Activated CD8-positive, alpha-beta memory T cell treated with anti-CD3 and anti-CD28 coated beads, Interleukin-2, amount 10 ng/mL, durations not matched to agents 7 days and 5 days (primary cell): ENCODE data around the gene GALNT18. TPM values are rescaled to one million over a fixed set of nuclear protein-coding genes. Genes with fewer than 3 reads are reported as not detected.

Experiments used
- ATAC-seq: fragments of 150-1000 bp; cut with Tn5 transposase; one replicate; pipeline ENCODE4 v1.10.0; 2021; ENCODE audit warnings: moderate library complexity
- CTCF ChIA-PET: fragments of 350-600 bp; sonication (Branson Sonifier 250); formaldehyde crosslinking; loops from one replicate; lab custom pipeline; 2021; ENCODE audit warnings: antibody characterized with exemption; lab: Charles Lee
- DNase-seq: peaks from one replicate; pipeline ENCODE4 v3.0.0-alpha.2; 2020
- H3K27ac Mint-ChIP-seq: one replicate; pipeline ENCODE4 v1.8.0; 2021; ENCODE audit warnings: mild to moderate bottlenecking, mixed read lengths
- H3K27me3 Mint-ChIP-seq: one replicate; pipeline ENCODE4 v1.8.0; 2021; ENCODE audit warnings: mixed read lengths
- H3K36me3 Mint-ChIP-seq: one replicate; pipeline ENCODE4 v1.8.0; 2021; ENCODE audit warnings: mild to moderate bottlenecking, mixed read lengths
- H3K4me1 Mint-ChIP-seq: one replicate; pipeline ENCODE4 v1.8.0; 2021; ENCODE audit warnings: mixed read lengths
- H3K4me3 Mint-ChIP-seq: one replicate; pipeline ENCODE4 v1.8.0; 2021; ENCODE audit warnings: mild to moderate bottlenecking, moderate library complexity, mixed read lengths
- H3K9me3 Mint-ChIP-seq: one replicate; pipeline ENCODE4 v1.8.0; 2022; ENCODE audit warnings: low read depth, mixed read lengths
- total RNA-seq, 2 experiments: library from RNA; stranded (reverse); gene quantifications; one replicate each; pipeline ENCODE4 v1.2.3, GENCODE V29; 2021

The GALNT18 gene
- total RNA-seq, 2 experiments from 2014 or later, result 0.32 to 0.70 TPM

- no peaks in the 10 kb centered on the region for H3K9me3 Mint-ChIP-seq
- no peaks in the 10 kb centered on the region for H3K36me3 Mint-ChIP-seq
- no peak overlapping the region for H3K4me3 Mint-ChIP-seq
- H3K27me3 Mint-ChIP-seq, result peaks cover 2% of the 10 kb centered on the region
- CTCF ChIA-PET, result no interaction called here
- H3K27ac Mint-ChIP-seq, result no peak overlapping the region
- DNase-seq, result no peak
- H3K4me1 Mint-ChIP-seq, result no peaks in the 10 kb centered on the region
- no peak for ATAC-seq
Observed at GRCh38 chr11:11424688-11425087, 197.1 kb downstream of the GALNT18 start.

GRCh38 chr11:11422411-11423128, 199.2 kb downstream of the GALNT18 start:
- Mint-ChIP-seq H3K9me3 (no peaks in the 10 kb centered on the region), H3K27ac (no peak overlapping the region), H3K27me3 (peaks cover 6% of the 10 kb centered on the region), H3K4me1 (no peaks in the 10 kb centered on the region), H3K4me3 (no peak overlapping the region), H3K36me3 (no peaks in the 10 kb centered on the region)
- ATAC-seq (no peak), DNase-seq (no peak)
- CTCF ChIA-PET, result no interaction called here

GRCh38 chr11:11421509-11421908, 200.3 kb downstream of the GALNT18 start:
- DNase-seq (no peak), ATAC-seq (no peak)
- peaks cover 3% of the 10 kb centered on the region for H3K4me1 Mint-ChIP-seq
- no peaks in the 10 kb centered on the region for H3K36me3 Mint-ChIP-seq
- no peak overlapping the region for H3K4me3 Mint-ChIP-seq
- no peaks in the 10 kb centered on the region for H3K9me3 Mint-ChIP-seq
- H3K27me3 Mint-ChIP-seq, result peaks cover 9% of the 10 kb centered on the region
- CTCF ChIA-PET, result no interaction called here
- no peak overlapping the region for H3K27ac Mint-ChIP-seq

GRCh38 chr11:11420899-11421285, 200.9 kb downstream of the GALNT18 start:
- CTCF ChIA-PET, result interaction anchor here (0.8 kb wide), 1 partner anchor 34 kb away, joined by 3 read pairs; no protein-coding TSS in a partner anchor
- Mint-ChIP-seq H3K9me3 (no peaks in the 10 kb centered on the region), H3K27ac (no peak overlapping the region), H3K4me1 (peaks cover 4% of the 10 kb centered on the region), H3K4me3 (no peak overlapping the region), H3K36me3 (no peaks in the 10 kb centered on the region), H3K27me3 (peaks cover 15% of the 10 kb centered on the region)
- DNase-seq (no peak), ATAC-seq (no peak)

- Mint-ChIP-seq H3K4me1 (peaks cover 4% of the 10 kb centered on the region), H3K27me3 (peaks cover 20% of the 10 kb centered on the region), H3K36me3 (no peaks in the 10 kb centered on the region), H3K4me3 (no peak overlapping the region), H3K9me3 (no peaks in the 10 kb centered on the region), H3K27ac (no peak overlapping the region)
- CTCF ChIA-PET, result interaction anchor here (0.8 kb wide), 1 partner anchor 34 kb away, joined by 3 read pairs; no protein-coding TSS in a partner anchor
- DNase-seq, result no peak
- no peak for ATAC-seq
Observed at GRCh38 chr11:11420191-11420898, 201.5 kb downstream of the GALNT18 start.

GRCh38 chr11:11419747-11420146, 202.1 kb downstream of the GALNT18 start:
- ATAC-seq, result no peak
- Mint-ChIP-seq H3K27me3 (peaks cover 20% of the 10 kb centered on the region), H3K4me1 (peaks cover 4% of the 10 kb centered on the region), H3K4me3 (no peak overlapping the region), H3K36me3 (no peaks in the 10 kb centered on the region), H3K27ac (no peak overlapping the region), H3K9me3 (no peaks in the 10 kb centered on the region)
- CTCF ChIA-PET, result no interaction called here
- DNase-seq, result no peak

GRCh38 chr11:11416917-11417316, 204.9 kb downstream of the GALNT18 start:
- DNase-seq (no peak), ATAC-seq (no peak)
- Mint-ChIP-seq H3K9me3 (no peaks in the 10 kb centered on the region), H3K4me3 (no peak overlapping the region), H3K36me3 (no peaks in the 10 kb centered on the region), H3K27ac (no peak overlapping the region), H3K4me1 (peaks cover 4% of the 10 kb centered on the region), H3K27me3 (peaks cover 20% of the 10 kb centered on the region)
- CTCF ChIA-PET, result no interaction called here

GRCh38 chr11:11416502-11416901, 205.3 kb downstream of the GALNT18 start:
- Mint-ChIP-seq H3K9me3 (no peaks in the 10 kb centered on the region), H3K27me3 (peaks cover 22% of the 10 kb centered on the region), H3K36me3 (no peaks in the 10 kb centered on the region), H3K4me3 (no peak overlapping the region), H3K27ac (no peak overlapping the region), H3K4me1 (peaks cover 4% of the 10 kb centered on the region)
- ATAC-seq, result no peak
- no peak for DNase-seq
- CTCF ChIA-PET, result no interaction called here

- CTCF ChIA-PET, result no interaction called here
- Mint-ChIP-seq H3K36me3 (no peaks in the 10 kb centered on the region), H3K27me3 (peaks cover 24% of the 10 kb centered on the region), H3K27ac (no peak overlapping the region), H3K4me1 (peaks cover 4% of the 10 kb centered on the region), H3K9me3 (no peaks in the 10 kb centered on the region), H3K4me3 (no peak overlapping the region)
- no peak for DNase-seq
- no peak for ATAC-seq
Observed at GRCh38 chr11:11415901-11416300, 205.9 kb downstream of the GALNT18 start.

GRCh38 chr11:11414996-11415395, 206.8 kb downstream of the GALNT18 start:
- peaks cover 4% of the 10 kb centered on the region for H3K4me1 Mint-ChIP-seq
- ATAC-seq (no peak), DNase-seq (no peak)
- H3K27ac Mint-ChIP-seq, result no peak overlapping the region
- H3K9me3 Mint-ChIP-seq, result no peaks in the 10 kb centered on the region
- peaks cover 27% of the 10 kb centered on the region for H3K27me3 Mint-ChIP-seq
- H3K36me3 Mint-ChIP-seq, result no peaks in the 10 kb centered on the region
- no peak overlapping the region for H3K4me3 Mint-ChIP-seq
- CTCF ChIA-PET, result no interaction called here

- peaks cover 4% of the 10 kb centered on the region for H3K4me1 Mint-ChIP-seq
- H3K27me3 Mint-ChIP-seq, result peaks cover 30% of the 10 kb centered on the region
- no peaks in the 10 kb centered on the region for H3K36me3 Mint-ChIP-seq
- no peak overlapping the region for H3K4me3 Mint-ChIP-seq
- H3K9me3 Mint-ChIP-seq, result no peaks in the 10 kb centered on the region
- ATAC-seq (no peak), DNase-seq (no peak)
- H3K27ac Mint-ChIP-seq, result no peak overlapping the region
- CTCF ChIA-PET, result interaction anchor here (0.7 to 1.2 kb wide), 2 partner anchors 10 to 251 kb away, joined by 3 read pairs; no protein-coding TSS in a partner anchor
Observed at GRCh38 chr11:11413776-11414175, 208.0 kb downstream of the GALNT18 start.

GRCh38 chr11:11411401-11411985, 210.3 kb downstream of the GALNT18 start:
- Mint-ChIP-seq H3K9me3 (no peaks in the 10 kb centered on the region), H3K36me3 (no peaks in the 10 kb centered on the region), H3K4me1 (peaks cover under 1% of the 10 kb centered on the region), H3K27ac (no peak overlapping the region), H3K27me3 (peaks cover 23% of the 10 kb centered on the region), H3K4me3 (no peak overlapping the region)
- ATAC-seq, result no peak
- DNase-seq, result no peak
- CTCF ChIA-PET, result no interaction called here

GRCh38 chr11:11409901-11410300, 211.9 kb downstream of the GALNT18 start:
- Mint-ChIP-seq H3K4me3 (no peak overlapping the region), H3K27me3 (peaks cover 13% of the 10 kb centered on the region), H3K36me3 (no peaks in the 10 kb centered on the region), H3K27ac (no peak overlapping the region), H3K9me3 (no peaks in the 10 kb centered on the region), H3K4me1 (no peaks in the 10 kb centered on the region)
- DNase-seq (no peak), ATAC-seq (no peak)
- CTCF ChIA-PET, result no interaction called here

- Mint-ChIP-seq H3K9me3 (no peaks in the 10 kb centered on the region), H3K27ac (no peak overlapping the region), H3K27me3 (peaks cover 13% of the 10 kb centered on the region), H3K4me1 (no peaks in the 10 kb centered on the region), H3K36me3 (no peaks in the 10 kb centered on the region), H3K4me3 (no peak overlapping the region)
- ATAC-seq (no peak), DNase-seq (no peak)
- CTCF ChIA-PET, result no interaction called here
Observed at GRCh38 chr11:11409224-11409623, 212.6 kb downstream of the GALNT18 start.
